Fibroblast of lung (primary cell): ENCODE measurements around the gene SIPA1L3. TPM values are rescaled to one million over a fixed set of nuclear protein-coding genes. Genes with fewer than 3 reads are reported as not detected.

ENCODE experiments used
- DNase-seq, 2 donors: peaks; one replicate each; pipeline versions ENCODE4 v3.0.0 to v3.0.0-alpha.2; 2010; ENCODE audit warnings: low read depth in 2 of 2
- H2AFZ ChIP-seq: 2 replicates; pipeline ENCODE4 v1.5.1; 2012; ENCODE audit warnings: low read length, control low read depth, inconsistent platforms
- H3K27ac ChIP-seq: 2 replicates; pipeline ENCODE4 v1.5.1; 2011; ENCODE audit warnings: low read length, control low read depth; ENCODE audit not compliant: insufficient read depth
- H3K27me3 ChIP-seq: 2 replicates; pipeline ENCODE4 v1.5.1; 2011; ENCODE audit warnings: mild to moderate bottlenecking, low read length; ENCODE audit not compliant: control insufficient read depth, insufficient read depth
- H3K36me3 ChIP-seq: 2 replicates; pipeline ENCODE4 v1.5.1; 2011; ENCODE audit warnings: low read length; ENCODE audit not compliant: control insufficient read depth, insufficient read depth
- H3K4me1 ChIP-seq: 2 replicates; pipeline ENCODE4 v1.5.1; 2011; ENCODE audit warnings: low read length; ENCODE audit not compliant: control insufficient read depth, insufficient read depth; ENCODE audit errors: extremely low read depth
- H3K4me2 ChIP-seq: 2 replicates; pipeline ENCODE4 v1.5.1; 2011; ENCODE audit warnings: low read length, control low read depth; ENCODE audit not compliant: insufficient read depth; ENCODE audit errors: extremely low read depth
- H3K4me3 ChIP-seq, 4 experiments: fragments of 200-600 bp in 1 of 4; sonication (generic) in 1 of 4; replicated peaks in 1 of 4; 2 replicates each; pipeline ENCODE4 v1.5.1; 2011 to 2016; ENCODE audit warnings: low read length in 4 of 4, low read depth in 3 of 4, mild to moderate bottlenecking in 3 of 4, control low read depth in 2 of 4, inconsistent platforms in 1 of 4, mixed read lengths in 1 of 4; ENCODE audit not compliant: insufficient read depth in 1 of 4; ENCODE audit errors: control extremely low read depth in 1 of 4
- H3K79me2 ChIP-seq: 2 replicates; pipeline ENCODE4 v1.5.1; 2012; ENCODE audit warnings: mild to moderate bottlenecking, low read length, inconsistent platforms; ENCODE audit not compliant: control insufficient read depth, insufficient read depth
- H3K9ac ChIP-seq: 2 replicates; pipeline ENCODE4 v1.5.1; 2011; ENCODE audit warnings: mild to moderate bottlenecking, low read length, control low read depth; ENCODE audit not compliant: insufficient read depth
- H3K9me3 ChIP-seq: 2 replicates; pipeline ENCODE4 v1.5.1; 2012; ENCODE audit warnings: low read depth, low read length; ENCODE audit not compliant: control insufficient read depth, insufficient read depth
- H4K20me1 ChIP-seq: 2 replicates; pipeline ENCODE4 v1.5.1; 2011; ENCODE audit warnings: low read length; ENCODE audit not compliant: control insufficient read depth, insufficient read depth; ENCODE audit errors: extremely low read depth
- CTCF ChIP-seq, 2 donors: IDR thresholded peaks in 1 of 2; conservative IDR thresholded peaks in 1 of 2; 1 replicate in 1 of 2; 2 replicates in 1 of 2; pipeline ENCODE4 v1.5.1; 2011 to 2012; ENCODE audit warnings: low read length in 2 of 2, control low read depth in 1 of 2, inconsistent platforms in 1 of 2, low read depth in 1 of 2, mild to moderate bottlenecking in 1 of 2
- EZH2 ChIP-seq: IDR thresholded peaks from 2 replicates; pipeline ENCODE4 v1.5.1; 2012; ENCODE audit warnings: low read length, control low read depth, mild to moderate bottlenecking; ENCODE audit errors: missing control alignments
- polyA plus RNA-seq, 2 donors: library from polyadenylated mRNA; depleted of rRNA in 1 of 2; stranded (reverse) in 1 of 2; unstranded in 1 of 2; fragments of >200 nt; gene quantifications; 2 replicates each; pipeline ENCODE4 v1.2.1, GENCODE V29; 2011 to 2012; ENCODE audit warnings: missing spikeins in 1 of 2
- total RNA-seq: library from RNA; depleted of rRNA; stranded (reverse); fragments of >200 nt; gene quantifications from 2 replicates; pipeline ENCODE4 v1.2.1, GENCODE V29; 2014

SIPA1L3 gene
- total and polyA plus RNA-seq, 2 donors (not counting 1 experiment from before 2014, with no cell fraction given): 3.7 to 10.1 TPM

GRCh38 chr19:38182536-38183210 lies 275.7 kb downstream of the SIPA1L3 start:
- Histone ChIP-seq H2AFZ (no peak overlapping the region), H3K4me2 (peak overlapping the region; percentile 11), H3K36me3 (no peaks in the 10 kb centered on the region), H3K9me3 (no peaks in the 10 kb centered on the region), H3K4me1 (peaks cover 10% of the 10 kb centered on the region), H3K27ac (no peak overlapping the region), H3K4me3 (peak overlapping the region in 1 of 4 experiments; percentile 54), H3K79me2 (no peaks in the 10 kb centered on the region), H4K20me1 (no peaks in the 10 kb centered on the region), H3K27me3 (no peaks in the 10 kb centered on the region), H3K9ac (no peak overlapping the region)
- DNase-seq: no peak
- no peak for TF ChIP-seq EZH2
- no peak for TF ChIP-seq CTCF (conservative IDR thresholded peaks at IDR 0.05 in 1 of 2, IDR thresholded peaks at IDR 0.05 in 1 of 2; ENCODE audit: low read depth in 1 of 2, low read length in 2 of 2)

- Histone ChIP-seq H3K9ac (peak overlapping the region; percentile 36), H3K4me2 (peak overlapping the region; percentile 82), H3K4me3 (peak overlapping the region; percentile 11 to 59 (median 42)), H3K27ac (peak overlapping the region; percentile 69), H3K79me2 (no peaks in the 10 kb centered on the region), H3K36me3 (no peaks in the 10 kb centered on the region), H2AFZ (peak overlapping the region; percentile 76), H4K20me1 (no peaks in the 10 kb centered on the region), H3K9me3 (no peaks in the 10 kb centered on the region), H3K4me1 (peaks cover 10% of the 10 kb centered on the region), H3K27me3 (no peaks in the 10 kb centered on the region)
- TF ChIP-seq CTCF (conservative IDR thresholded peaks at IDR 0.05 in 1 of 2, IDR thresholded peaks at IDR 0.05 in 1 of 2; ENCODE audit: low read depth in 1 of 2, low read length in 2 of 2) (no peak), EZH2 (no peak)
- DNase-seq: peak in 1 of 2 donors; percentile 23
Observed at GRCh38 chr19:38183251-38183897, 276.4 kb downstream of the SIPA1L3 start.

GRCh38 chr19:38184815-38185214 lies 277.8 kb downstream of the SIPA1L3 start:
- no peaks in the 10 kb centered on the region for H4K20me1 ChIP-seq
- H3K36me3 ChIP-seq: no peaks in the 10 kb centered on the region
- TF ChIP-seq EZH2 (no peak), CTCF (conservative IDR thresholded peaks at IDR 0.05 in 1 of 2, IDR thresholded peaks at IDR 0.05 in 1 of 2; ENCODE audit: low read depth in 1 of 2, low read length in 2 of 2) (no peak)
- H3K9me3 ChIP-seq: no peaks in the 10 kb centered on the region
- H3K79me2 ChIP-seq: no peaks in the 10 kb centered on the region
- no peaks in the 10 kb centered on the region for H3K27me3 ChIP-seq
- H2AFZ ChIP-seq: no peak overlapping the region
- no peak overlapping the region for H3K9ac ChIP-seq
- no peak overlapping the region for H3K4me3 ChIP-seq
- peak overlapping the region; percentile 69 for H3K27ac ChIP-seq
- H3K4me1 ChIP-seq: peaks cover 10% of the 10 kb centered on the region
- no peak overlapping the region for H3K4me2 ChIP-seq
- no peak for DNase-seq
